Fibroblast of skin of right biceps (primary cell): Measurements from ENCODE around the gene UGT1A9.
"Not testable (repeated sequence)": the region's sequence is repeated elsewhere in the genome, so short reads cannot be mapped to it uniquely, and the experiment has no call there.

Source experiments
- DNase-seq: peaks from one replicate; pipeline ENCODE4 v3.0.0-alpha.2; 2013

UGT1A9 gene

DNA sequence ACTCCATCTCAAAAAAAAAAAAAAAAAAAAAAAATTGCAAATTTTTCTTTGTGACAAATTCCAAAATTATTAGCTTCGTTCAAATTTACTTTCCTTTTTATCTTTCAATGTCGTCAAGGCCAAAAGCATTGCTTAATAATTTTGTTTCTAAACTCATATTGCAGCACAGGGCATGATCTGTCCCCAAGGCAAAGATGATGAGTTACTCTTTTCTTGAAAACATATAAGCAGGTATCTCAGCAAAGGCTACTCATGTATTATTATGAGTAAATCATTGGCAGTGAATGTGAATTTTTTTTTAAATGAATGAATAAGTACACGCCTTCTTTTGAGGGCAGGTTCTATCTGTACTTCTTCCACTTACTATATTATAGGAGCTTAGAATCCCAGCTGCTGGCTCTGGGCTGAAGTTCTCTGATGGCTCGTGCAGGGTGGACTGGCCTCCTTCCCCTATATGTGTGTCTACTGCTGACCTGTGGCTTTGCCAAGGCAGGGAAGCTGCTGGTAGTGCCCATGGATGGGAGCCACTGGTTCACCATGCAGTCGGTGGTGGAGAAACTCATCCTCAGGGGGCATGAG lies 9.9 kb downstream of the UGT1A9 start, which contains the start of gene UGT1A7:
UGT1A7 (plus strand) TSS at position 381 of the 579 bp plus-strand sequence; CDS start at position 418, 37 bp downstream.
- no peak for DNase-seq

DNA sequence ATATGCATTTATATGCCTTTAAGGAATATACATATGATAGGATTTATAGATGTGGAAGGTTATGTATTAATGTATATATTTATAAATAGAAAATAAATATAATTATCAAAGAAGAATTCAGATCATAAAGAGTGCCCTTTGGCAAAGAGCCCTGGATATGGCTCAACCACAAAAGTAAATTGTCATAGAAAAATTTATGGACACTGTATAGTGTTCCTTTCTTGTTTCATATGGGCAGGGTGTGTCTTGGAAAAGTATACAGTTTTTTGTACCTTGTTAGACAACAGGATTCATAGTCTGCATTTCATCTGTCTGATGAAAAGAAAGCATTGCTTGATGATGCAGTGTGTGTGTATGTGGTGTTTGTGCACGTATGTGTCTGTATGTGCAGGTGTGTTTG lies 12.9 kb downstream of the UGT1A9 start:
- no peak for DNase-seq

DNA sequence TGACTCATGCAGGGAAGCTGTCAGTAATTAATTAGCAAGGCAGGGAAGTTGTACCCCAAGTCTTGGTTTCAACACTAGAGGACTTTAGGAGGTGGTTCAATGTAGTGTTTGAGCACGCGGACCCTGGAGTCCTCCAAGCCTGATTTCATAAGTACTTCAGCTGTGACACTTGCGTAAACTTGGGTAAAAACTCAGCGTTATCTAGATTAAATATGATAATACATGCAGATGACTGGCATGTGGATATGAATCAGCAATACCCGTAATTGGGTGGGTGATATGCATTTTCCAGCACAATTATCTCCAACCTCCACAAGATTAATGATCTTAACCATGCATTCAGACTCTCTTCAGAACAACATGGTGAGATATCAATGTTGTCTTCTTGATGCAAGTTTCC lies 15.2 kb downstream of the UGT1A9 start:
- no peak for DNase-seq

GRCh38 chr2:233688341-233688740 lies 16.6 kb downstream of the UGT1A9 start:
- DNase-seq, result no peak

DNA sequence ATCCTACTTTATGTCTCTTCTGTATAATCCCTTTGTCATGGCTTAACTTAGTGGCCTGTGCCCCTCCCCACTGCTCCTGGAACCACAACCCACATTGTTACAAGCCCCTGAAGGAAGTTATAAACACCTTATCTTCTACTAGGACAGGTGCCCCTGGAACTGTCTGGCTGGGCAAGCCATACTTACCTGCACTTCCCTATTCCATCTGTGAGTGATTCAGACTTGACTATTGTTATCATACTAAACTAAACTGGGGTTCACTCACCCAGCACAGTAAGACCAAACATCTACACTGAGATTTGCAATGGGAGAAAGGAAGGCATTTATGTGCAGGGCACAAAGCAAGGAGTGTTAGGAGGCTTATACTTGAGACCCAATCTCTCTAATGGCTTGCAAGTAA lies 17.3 kb downstream of the UGT1A9 start:
- no peak for DNase-seq

- no peak for DNase-seq
Observed at GRCh38 chr2:233689501-233689900, 17.8 kb downstream of the UGT1A9 start.

DNA sequence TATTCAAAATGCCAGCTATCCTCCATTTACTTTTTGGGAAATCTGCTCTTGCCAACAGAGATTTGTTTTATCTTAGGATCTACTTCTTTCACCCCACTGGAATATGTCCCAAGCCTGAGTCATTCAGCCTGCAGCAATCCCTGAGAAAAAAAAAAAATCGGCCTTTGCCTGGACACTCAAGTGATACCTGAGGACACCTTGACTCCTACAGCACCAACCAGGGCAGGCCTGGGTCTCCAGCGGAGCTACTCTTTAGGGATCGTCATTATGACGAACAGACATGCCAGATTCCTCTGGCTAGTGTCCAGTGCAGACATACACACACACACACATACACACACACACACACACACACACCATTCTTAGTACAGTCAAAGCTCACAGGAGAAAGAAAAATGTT lies 18.7 kb downstream of the UGT1A9 start:
- DNase-seq, result no peak

GRCh38 chr2:233691443-233692433 lies 20.0 kb downstream of the UGT1A9 start:
- no peak for DNase-seq

GRCh38 chr2:233692648-233693047 lies 20.9 kb downstream of the UGT1A9 start, which contains the start of gene UGT1A6:
TSS of gene UGT1A6 (plus strand) at chr2:233692890. CDS start at chr2:233693005, 115 bp downstream.
- no peak for DNase-seq

- no peak for DNase-seq
Observed at GRCh38 chr2:233693963-233694362, 22.3 kb downstream of the UGT1A9 start.

- DNase-seq, result no peak
Observed at GRCh38 chr2:233698740-233699139, 27.0 kb downstream of the UGT1A9 start.

GRCh38 chr2:233699424-233700027 lies 27.8 kb downstream of the UGT1A9 start:
- no peak for DNase-seq

DNA sequence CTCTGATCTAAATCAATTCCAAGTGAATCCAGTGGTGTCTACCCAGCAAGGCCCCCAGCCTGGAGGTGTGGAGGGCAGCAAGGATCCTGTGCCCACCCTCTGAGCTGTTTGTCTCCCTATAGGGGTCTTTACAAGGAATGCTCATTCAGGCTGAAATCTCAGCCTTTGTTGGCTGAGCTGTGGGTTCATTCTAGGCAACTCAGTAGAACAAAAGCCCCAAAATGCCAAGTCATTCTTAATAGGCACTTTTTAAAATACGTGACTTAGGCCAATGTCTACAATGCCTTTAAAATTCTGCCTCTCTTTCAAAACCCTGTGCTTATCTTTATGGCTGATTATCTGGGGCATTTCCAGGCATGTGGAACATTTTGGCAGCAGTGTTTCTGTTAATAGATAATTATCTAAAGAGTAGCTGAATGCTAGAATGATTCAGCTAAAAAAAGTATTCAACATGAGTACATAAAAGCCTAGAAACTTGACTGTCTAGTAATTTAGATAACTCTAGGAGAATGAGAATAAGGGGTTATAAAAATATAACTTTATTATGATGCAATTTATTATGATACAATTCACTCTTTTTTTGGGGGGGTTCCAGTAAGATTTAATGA lies 28.4 kb downstream of the UGT1A9 start:
- peak; percentile 6 for DNase-seq

GRCh38 chr2:233700842-233701241 lies 29.1 kb downstream of the UGT1A9 start:
- DNase-seq, result not testable (repeated sequence)

DNA sequence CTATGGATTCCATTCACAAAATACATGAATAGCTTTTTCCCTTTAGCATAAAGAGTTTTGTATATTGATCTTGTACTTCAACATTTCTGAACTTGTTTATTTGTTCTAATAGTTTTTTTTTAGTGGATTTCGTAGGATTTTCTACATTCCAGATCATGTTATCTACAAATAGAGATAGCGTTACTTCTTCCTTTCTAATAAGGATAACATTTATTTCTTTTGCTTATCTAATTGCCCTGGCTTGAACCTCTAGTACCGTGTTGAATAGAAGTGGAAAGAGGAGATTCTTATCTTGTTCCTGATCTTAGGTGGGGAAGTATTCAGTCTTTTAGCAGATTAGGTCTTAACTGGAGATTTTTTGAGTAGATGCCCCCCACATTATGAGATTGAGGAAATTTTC lies 30.5 kb downstream of the UGT1A9 start:
- no peak for DNase-seq

- no peak for DNase-seq
Observed at GRCh38 chr2:233705911-233706506, 34.3 kb downstream of the UGT1A9 start.

DNA sequence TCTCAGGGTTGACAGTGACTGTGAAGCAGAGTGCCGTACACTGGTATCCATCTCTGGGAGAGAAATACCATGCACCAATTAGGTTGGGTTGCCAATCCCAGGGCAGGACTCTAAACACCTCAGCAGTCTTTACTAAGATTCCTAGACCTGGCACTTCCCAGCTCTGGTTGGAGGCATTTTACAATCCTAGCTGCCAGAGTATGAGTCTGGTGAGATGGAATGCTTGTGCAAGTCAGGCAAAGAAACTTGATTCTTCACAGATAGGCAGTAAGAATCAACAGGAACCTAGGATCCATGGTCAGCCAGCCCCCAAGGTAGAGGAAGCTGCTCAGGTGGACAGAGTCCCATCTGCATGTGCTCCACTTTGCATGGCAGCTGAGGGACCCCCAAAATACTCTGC lies 35.0 kb downstream of the UGT1A9 start:
- DNase-seq, result no peak

DNA sequence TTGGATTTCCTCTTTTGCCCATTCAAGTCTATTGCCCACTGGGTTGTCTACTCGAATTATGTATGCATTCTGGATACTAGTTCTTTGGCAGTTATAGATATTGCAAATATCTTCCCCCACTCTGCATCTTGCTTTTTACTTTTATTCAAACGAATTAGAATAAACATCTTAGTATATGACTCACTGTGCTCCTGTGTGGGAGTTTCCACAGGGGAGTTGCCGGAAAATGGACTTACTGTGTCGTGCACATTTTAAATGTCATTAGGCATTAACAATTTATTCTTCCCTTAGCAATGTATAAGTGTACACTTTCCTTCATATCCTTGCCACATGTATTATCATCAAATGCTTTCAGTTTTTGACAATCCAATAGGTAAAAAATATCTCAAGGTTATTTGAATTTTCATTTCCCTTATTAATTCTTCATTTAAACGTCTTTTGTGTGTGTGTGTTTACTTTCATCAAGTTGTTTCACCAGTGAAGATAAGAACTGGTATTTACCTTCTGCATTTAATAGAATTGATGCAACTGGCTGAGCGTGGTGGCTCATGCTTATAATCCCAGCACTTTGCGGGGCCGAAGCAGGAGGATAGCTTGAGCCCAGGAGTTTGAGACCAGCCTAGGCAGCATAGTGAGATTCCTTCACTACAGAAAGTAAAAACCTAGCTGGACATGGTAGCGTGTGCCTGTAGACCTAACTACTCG lies 36.4 kb downstream of the UGT1A9 start:
- no peak for DNase-seq

GRCh38 chr2:233708942-233709341 lies 37.2 kb downstream of the UGT1A9 start:
- no peak for DNase-seq

DNA sequence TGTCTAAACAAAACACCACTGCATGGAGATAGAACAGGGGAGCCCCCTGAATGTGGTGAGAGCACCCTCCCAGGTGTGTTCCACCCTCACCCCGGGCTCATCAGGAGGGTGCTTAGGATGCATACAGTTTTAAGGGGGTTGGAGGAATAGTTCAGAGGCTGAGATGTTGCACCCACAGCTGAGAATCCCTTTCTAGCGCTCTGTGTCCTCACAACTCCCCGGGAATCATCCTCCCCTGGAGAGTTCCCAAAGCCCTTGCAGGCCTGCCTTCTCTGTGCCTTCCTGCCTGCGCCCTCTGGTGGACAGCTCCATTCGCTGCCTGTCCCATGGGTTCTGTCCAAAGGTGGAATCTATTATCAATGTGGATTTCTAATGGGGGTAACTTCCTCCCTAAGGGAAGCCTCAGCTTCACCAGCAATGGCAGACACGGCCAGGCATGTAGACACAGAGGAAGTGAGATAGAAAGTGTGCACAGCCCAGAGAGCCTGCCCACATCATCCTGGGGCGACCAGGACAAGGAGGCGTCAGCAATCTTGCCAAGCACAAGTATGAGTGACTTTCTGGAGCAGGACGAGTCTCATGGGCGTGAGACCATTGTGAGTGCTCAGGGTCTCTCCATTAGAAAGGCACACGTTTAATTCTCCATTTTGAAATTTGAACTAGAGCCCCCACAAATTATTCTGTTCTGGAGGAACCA lies 39.8 kb downstream of the UGT1A9 start:
- DNase-seq, result peak; percentile 69

DNA sequence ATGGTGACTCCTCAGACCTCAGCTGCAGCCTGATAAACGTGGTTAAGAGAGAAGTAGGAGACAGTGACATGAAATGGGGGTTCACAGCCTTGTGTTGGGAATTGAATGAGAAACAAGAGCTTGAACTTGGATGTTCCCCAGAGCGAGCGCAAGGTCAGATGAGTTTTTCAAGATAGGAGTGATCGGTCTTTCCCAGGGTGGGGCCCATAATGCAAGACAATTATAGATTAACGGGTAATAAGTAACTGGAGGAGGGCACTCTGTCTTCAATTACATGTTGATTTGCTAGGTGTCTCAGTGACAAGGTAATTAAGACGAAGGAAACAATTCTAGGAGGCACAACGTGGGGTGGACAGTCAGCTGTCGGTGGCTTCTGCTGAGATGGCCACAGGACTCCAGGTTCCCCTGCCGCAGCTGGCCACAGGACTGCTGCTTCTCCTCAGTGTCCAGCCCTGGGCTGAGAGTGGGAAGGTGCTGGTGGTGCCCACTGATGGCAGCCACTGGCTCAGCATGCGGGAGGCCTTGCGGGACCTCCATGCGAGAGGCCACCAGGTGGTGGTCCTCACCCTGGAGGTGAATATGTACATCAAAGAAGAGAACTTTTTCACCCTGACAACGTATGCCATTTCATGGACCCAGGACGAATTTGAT lies 41.0 kb downstream of the UGT1A9 start, which contains the start of gene UGT1A5:
UGT1A5 (plus strand) TSS at position 297 of the 651 bp plus-strand sequence; CDS start at position 382, 85 bp downstream.
- no peak for DNase-seq
